HCT116 (cell line): ENCODE measurements around the gene C7orf33. TPM values are rescaled to one million over a fixed set of nuclear protein-coding genes. Genes with fewer than 3 reads are reported as not detected.
"Not testable (repeated sequence)": the region's sequence is repeated elsewhere in the genome, so short reads cannot be mapped to it uniquely, and the experiment has no call there.

Experiments
- ATAC-seq: fragments of 200-7000 bp; cut with Tn5 transposase; 2 replicates; pipeline ENCODE4 v1.9.1; 2020; ENCODE audit warnings: mild to moderate bottlenecking, moderate library complexity
- BruUV-seq: library from RNA; stranded (reverse); fragments of 400-500 nt; replicated peaks from 2 replicates; lab custom pipeline; 2021; lab: Mats Ljungman, UMichigan
- CTCF ChIA-PET: fragments of 300-600 bp; sonication (Branson Sonifier 250); formaldehyde crosslinking; loops from one replicate; lab custom pipeline; 2021; ENCODE audit warnings: antibody characterized with exemption; lab: Charles Lee
- POLR2A ChIA-PET: fragments of 300-600, 350-600 bp; sonication (Branson Sonifier 250); formaldehyde crosslinking; loops from one replicate; lab custom pipeline; 2021; ENCODE audit warnings: antibody characterized with exemption; lab: Charles Lee
- RAD21 ChIA-PET, 2 experiments: fragments of 300-600 bp; sonication (Branson Sonifier 250); formaldehyde crosslinking; loops; one replicate each; lab custom pipeline; 2023; ENCODE audit warnings: low total read pairs in 2 of 2; ENCODE audit not compliant: uncharacterized antibody in 2 of 2, unreplicated experiment in 2 of 2, low non-redundant PET in 1 of 2; lab: Charles Lee
- DNase-seq: peaks from one replicate; pipeline ENCODE4 v3.0.0-alpha.2; 2010; ENCODE audit warnings: low read depth, low spot score
- H2AFZ ChIP-seq: fragments of 200-600 bp; shearing (Covaris generic), sonication (generic); 2 replicates; pipeline ENCODE4 v1.6.1; 2017; ENCODE audit warnings: low read depth, mixed run types, mixed read lengths, antibody characterized with exemption, low read length; ENCODE audit not compliant: poor library complexity, severe bottlenecking
- H3K27ac ChIP-seq: 2 replicates; pipeline ENCODE4 v1.5.1; 2012; ENCODE audit warnings: low read depth, low read length
- H3K27me3 ChIP-seq: fragments of 200-600 bp; sonication (generic); 2 replicates; pipeline ENCODE4 v1.6.1; 2016; ENCODE audit warnings: mixed run types, low read length, mixed read lengths; ENCODE audit not compliant: insufficient read depth
- H3K36me3 ChIP-seq, 2 experiments: fragments of 200-500 bp in 1 of 2; fragments of 200-600 bp in 1 of 2; sonication (Bioruptor generic) in 1 of 2; sonication (generic) in 1 of 2; 2 replicates each; pipeline versions ENCODE4 v1.5.1 to v1.6.1; 2014 to 2016; ENCODE audit warnings: low read length in 2 of 2, inconsistent platforms in 1 of 2, mixed read lengths in 1 of 2, mixed run types in 1 of 2; ENCODE audit not compliant: insufficient read depth in 2 of 2, control insufficient read depth in 1 of 2
- H3K4me1 ChIP-seq, 2 experiments: fragments of 200-600 bp in 1 of 2; sonication (generic) in 1 of 2; 2 replicates each; pipeline versions ENCODE4 v1.5.1 to v1.6.1; 2012 to 2017; ENCODE audit warnings: low read length in 2 of 2, inconsistent platforms in 1 of 2, mild to moderate bottlenecking in 1 of 2, mixed read lengths in 1 of 2, mixed run types in 1 of 2, moderate library complexity in 1 of 2; ENCODE audit not compliant: insufficient read depth in 2 of 2, control insufficient read depth in 1 of 2
- H3K4me2 ChIP-seq: fragments of 200-600 bp; sonication (generic); 2 replicates; pipeline ENCODE4 v1.6.1; 2017; ENCODE audit warnings: mixed run types, low read length, mixed read lengths
- H3K4me3 ChIP-seq, 2 experiments: fragments of 200-600 bp in 1 of 2; sonication (generic) in 1 of 2; replicated peaks in 1 of 2; 2 replicates each; pipeline ENCODE4 v1.5.1; 2011 to 2016; ENCODE audit warnings: low read length in 2 of 2, control low read depth in 1 of 2, low read depth in 1 of 2, mild to moderate bottlenecking in 1 of 2, mixed read lengths in 1 of 2, mixed run types in 1 of 2
- H3K79me2 ChIP-seq: fragments of 200-600 bp; sonication (generic); 2 replicates; pipeline ENCODE4 v1.6.1; 2017; ENCODE audit warnings: mild to moderate bottlenecking, mixed run types, low read length, moderate library complexity, mixed read lengths; ENCODE audit not compliant: insufficient read depth
- H3K9ac ChIP-seq: fragments of 200-600 bp; sonication (generic); 2 replicates; pipeline ENCODE4 v1.6.1; 2016; ENCODE audit warnings: low read length, mixed read lengths
- H3K9me2 ChIP-seq: fragments of 200-600 bp; sonication (generic), shearing (Covaris generic); 2 replicates; pipeline ENCODE4 v1.6.1; 2017; ENCODE audit warnings: mixed run types, mild to moderate bottlenecking, moderate library complexity; ENCODE audit not compliant: insufficient read depth
- H3K9me3 ChIP-seq, 2 experiments: fragments of 200-500 bp in 1 of 2; fragments of 200-600 bp in 1 of 2; sonication (Bioruptor generic) in 1 of 2; sonication (generic) in 1 of 2; 2 replicates each; pipeline ENCODE4 v1.6.1; 2014 to 2017; ENCODE audit warnings: low read length in 2 of 2, mixed read lengths in 2 of 2, inconsistent platforms in 1 of 2, low read depth in 1 of 2, mild to moderate bottlenecking in 1 of 2, mixed run types in 1 of 2, moderate library complexity in 1 of 2; ENCODE audit not compliant: control insufficient read depth in 1 of 2, insufficient read depth in 1 of 2
- H4K20me1 ChIP-seq: fragments of 200-600 bp; sonication (generic), shearing (Covaris generic); 2 replicates; pipeline ENCODE4 v1.6.1; 2017; ENCODE audit warnings: mixed run types, mild to moderate bottlenecking, moderate library complexity; ENCODE audit not compliant: insufficient read depth
- POLR2AphosphoS5 ChIP-seq: IDR thresholded peaks from 2 replicates; pipeline ENCODE4 v1.6.1; 2011; ENCODE audit warnings: mild to moderate bottlenecking, low read depth, low read length, moderate library complexity
- RAD21 ChIP-seq: IDR thresholded peaks from 2 replicates; pipeline ENCODE4 v1.6.1; 2012; ENCODE audit warnings: low read depth, mild to moderate bottlenecking
- YY1 ChIP-seq: IDR thresholded peaks from 2 replicates; pipeline ENCODE4 v1.6.1; 2011; ENCODE audit warnings: low read length, low read depth, moderate library complexity, mild to moderate bottlenecking; ENCODE audit not compliant: insufficient replicate concordance; ENCODE audit errors: extremely low read depth
- ZFX ChIP-seq: fragments of 450-650 bp; IDR thresholded peaks from 2 replicates; pipeline ENCODE4 v1.6.1; 2017
- intact Hi-C: fragments of 100-400 bp; cut with micrococcal nuclease; formaldehyde crosslinking; loops from 2 replicates; pipeline ENCODE4 v1.10.0; 2022
- total RNA-seq: library from RNA; stranded (reverse); gene quantifications from one replicate; pipeline ENCODE4 v1.2.1, GENCODE V29; 2021; ENCODE audit not compliant: unreplicated experiment
- TF ChIP-seq, protein P1 (sequence below), 3 experiments: fragments of 200-600 bp in 1 of 3; sonication (generic) in 1 of 3; IDR thresholded peaks in 2 of 3; conservative IDR thresholded peaks in 1 of 3; 2 replicates each; pipeline ENCODE4 v1.5.1; 2012 to 2017; ENCODE audit warnings: low read depth in 2 of 3, low read length in 2 of 3, antibody characterized with exemption in 1 of 3, borderline replicate concordance in 1 of 3, control low read depth in 1 of 3, mild to moderate bottlenecking in 1 of 3, mixed read lengths in 1 of 3, mixed run types in 1 of 3, moderate library complexity in 1 of 3; ENCODE audit not compliant: insufficient read depth in 1 of 3

The C7orf33 gene
- total RNA-seq, 1 experiment from 2014 or later: not detected

DNA sequence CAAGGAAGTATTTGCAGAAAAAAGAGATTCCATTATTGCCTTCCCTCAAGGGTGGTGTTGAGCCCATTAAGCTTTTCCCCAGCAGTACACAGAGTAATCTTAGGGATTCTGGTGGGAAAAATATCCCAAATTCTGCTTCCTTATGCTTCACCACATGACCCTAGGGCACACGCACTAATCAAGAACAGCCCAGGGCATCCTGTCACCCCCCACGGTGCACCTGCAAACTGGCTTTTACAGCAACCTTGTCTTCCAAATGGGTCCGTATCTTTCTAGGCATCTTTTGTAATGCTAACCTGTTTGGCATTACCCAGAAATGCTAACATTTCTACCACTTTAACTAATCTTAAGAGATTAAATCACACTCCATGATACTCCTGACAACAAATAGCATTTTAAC lies 926 bp upstream of the C7orf33 start:
- Histone ChIP-seq H3K9me3 (no peaks in the 10 kb centered on the region), H3K9me2 (no peaks in the 10 kb centered on the region), H3K36me3 (no peaks in the 10 kb centered on the region), H3K27ac (no peak overlapping the region), H4K20me1 (no peaks in the 10 kb centered on the region), H3K9ac (no peak overlapping the region), H3K79me2 (no peaks in the 10 kb centered on the region), H3K4me1 (no peaks in the 10 kb centered on the region), H3K4me3 (no peak overlapping the region), H3K4me2 (no peak overlapping the region), H3K27me3 (peaks cover 9% of the 10 kb centered on the region; the same call in 1 of the 2 replicates), H2AFZ (no peak overlapping the region)
- BruUV-seq: no TSS peak
- intact Hi-C loops: no loop called here
- POLR2A ChIA-PET: no interaction called here
- TF ChIP-seq POLR2AphosphoS5: no peak
- no peak for TF ChIP-seq RAD21
- TF ChIP-seq ZFX: no peak
- TF ChIP-seq, protein P1, sequence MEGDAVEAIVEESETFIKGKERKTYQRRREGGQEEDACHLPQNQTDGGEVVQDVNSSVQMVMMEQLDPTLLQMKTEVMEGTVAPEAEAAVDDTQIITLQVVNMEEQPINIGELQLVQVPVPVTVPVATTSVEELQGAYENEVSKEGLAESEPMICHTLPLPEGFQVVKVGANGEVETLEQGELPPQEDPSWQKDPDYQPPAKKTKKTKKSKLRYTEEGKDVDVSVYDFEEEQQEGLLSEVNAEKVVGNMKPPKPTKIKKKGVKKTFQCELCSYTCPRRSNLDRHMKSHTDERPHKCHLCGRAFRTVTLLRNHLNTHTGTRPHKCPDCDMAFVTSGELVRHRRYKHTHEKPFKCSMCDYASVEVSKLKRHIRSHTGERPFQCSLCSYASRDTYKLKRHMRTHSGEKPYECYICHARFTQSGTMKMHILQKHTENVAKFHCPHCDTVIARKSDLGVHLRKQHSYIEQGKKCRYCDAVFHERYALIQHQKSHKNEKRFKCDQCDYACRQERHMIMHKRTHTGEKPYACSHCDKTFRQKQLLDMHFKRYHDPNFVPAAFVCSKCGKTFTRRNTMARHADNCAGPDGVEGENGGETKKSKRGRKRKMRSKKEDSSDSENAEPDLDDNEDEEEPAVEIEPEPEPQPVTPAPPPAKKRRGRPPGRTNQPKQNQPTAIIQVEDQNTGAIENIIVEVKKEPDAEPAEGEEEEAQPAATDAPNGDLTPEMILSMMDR (IDR thresholded peaks at IDR 0.05 in 2 of 3, conservative IDR thresholded peaks at IDR 0.05 in 1 of 3; ENCODE audit: borderline replicate concordance in 1 of 3, insufficient read depth in 1 of 3, low read depth in 2 of 3, low read length in 2 of 3): no peak
- TF ChIP-seq YY1: no peak
- DNase-seq (no peak), ATAC-seq (no peak)
- RAD21 ChIA-PET: no interaction called here
- CTCF ChIA-PET: no interaction called here

GRCh38 chr7:148596354-148596753 lies 5.8 kb downstream of the C7orf33 start:
- BruUV-seq, H3K9me3 ChIP-seq, H3K27ac ChIP-seq, RAD21 ChIA-PET, intact Hi-C loops, CTCF ChIA-PET, H3K79me2 ChIP-seq, DNase-seq, H3K36me3 ChIP-seq, H3K27me3 ChIP-seq, H3K9me2 ChIP-seq, H3K4me1 ChIP-seq, H4K20me1 ChIP-seq, H2AFZ ChIP-seq, H3K4me3 ChIP-seq, H3K4me2 ChIP-seq, ATAC-seq, H3K9ac ChIP-seq, POLR2A ChIA-PET: not testable (repeated sequence)
